ENCODE results near the gene SDHAF2. TPM values are rescaled to one million over a fixed set of nuclear protein-coding genes. Genes with fewer than 3 reads are reported as not detected.

The SDHAF2 gene
- total and polyA plus RNA-seq, 9 of the 15 experiments (the other 6 are each of a cell fraction or from before 2014, with no cell fraction given): 21.2 to 144 (median 40.4) TPM

GRCh38 chr11:61474013-61474643 is 44.2 kb downstream of the SDHAF2 start (continued):
- TF ChIP-seq MLX (CRISPR knock-in tag; conservative IDR thresholded peaks at IDR 0.05) (no peak), DEAF1 (CRISPR knock-in tag; IDR thresholded peaks at IDR 0.05) (no peak), BRD4 (IDR thresholded peaks at IDR 0.05) (no peak), ZNF785 (CRISPR knock-in tag; IDR thresholded peaks at IDR 0.05) (no peak), HINFP (tag; conservative IDR thresholded peaks at IDR 0.05; ENCODE audit: low read depth) (no peak), TOE1 (IDR thresholded peaks at IDR 0.05; ENCODE audit: borderline replicate concordance) (no peak), TOE1 (CRISPR knock-in tag; IDR thresholded peaks at IDR 0.05; ENCODE audit: borderline replicate concordance, low read depth) (no peak)
